ENCODE results near the gene PCYT2.
"Not testable (repeated sequence)": the region's sequence is repeated elsewhere in the genome, so short reads cannot be mapped to it uniquely, and the experiment has no call there.

PCYT2 gene

DNA sequence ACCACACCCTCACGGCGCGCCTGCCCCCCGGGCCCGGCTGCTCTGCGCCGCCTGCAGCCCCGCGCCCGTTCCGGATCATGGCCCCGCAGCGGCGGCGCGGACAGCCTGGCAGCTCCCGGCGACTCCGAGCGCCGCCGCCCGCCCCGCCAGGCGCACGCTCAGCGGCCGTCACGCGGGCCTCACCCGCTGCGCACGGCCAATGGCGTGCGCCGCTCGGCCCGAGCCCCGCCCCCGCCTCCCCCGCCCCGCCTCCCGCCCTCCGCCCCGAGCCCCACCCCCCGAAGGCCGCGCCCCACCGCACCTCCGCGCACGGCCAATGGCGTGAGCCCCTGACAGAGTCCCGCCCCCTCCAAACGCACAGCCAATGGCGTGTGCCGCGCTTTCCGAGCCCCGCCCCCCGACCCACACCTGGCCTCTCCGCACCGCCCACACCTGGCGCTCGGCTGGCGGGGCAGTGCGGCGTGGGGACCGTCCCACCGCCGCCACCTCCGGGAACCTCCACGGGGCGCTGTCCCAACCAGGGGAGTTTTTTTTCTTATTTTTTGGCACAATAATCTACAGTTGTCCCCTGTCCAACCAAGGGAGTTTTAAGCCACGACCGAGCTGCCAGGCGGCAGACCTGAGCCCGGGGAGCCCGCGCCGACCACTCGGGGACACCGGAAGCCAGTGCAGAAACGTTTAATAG is at the start of gene PCYT2:
PCYT2 (minus strand) TSS at position 123 of the 685 bp plus-strand sequence; CDS start at position 79, 44 bp downstream.
- DNase-seq (ENCODE audit: low read depth) = peak; percentile 93

DNA sequence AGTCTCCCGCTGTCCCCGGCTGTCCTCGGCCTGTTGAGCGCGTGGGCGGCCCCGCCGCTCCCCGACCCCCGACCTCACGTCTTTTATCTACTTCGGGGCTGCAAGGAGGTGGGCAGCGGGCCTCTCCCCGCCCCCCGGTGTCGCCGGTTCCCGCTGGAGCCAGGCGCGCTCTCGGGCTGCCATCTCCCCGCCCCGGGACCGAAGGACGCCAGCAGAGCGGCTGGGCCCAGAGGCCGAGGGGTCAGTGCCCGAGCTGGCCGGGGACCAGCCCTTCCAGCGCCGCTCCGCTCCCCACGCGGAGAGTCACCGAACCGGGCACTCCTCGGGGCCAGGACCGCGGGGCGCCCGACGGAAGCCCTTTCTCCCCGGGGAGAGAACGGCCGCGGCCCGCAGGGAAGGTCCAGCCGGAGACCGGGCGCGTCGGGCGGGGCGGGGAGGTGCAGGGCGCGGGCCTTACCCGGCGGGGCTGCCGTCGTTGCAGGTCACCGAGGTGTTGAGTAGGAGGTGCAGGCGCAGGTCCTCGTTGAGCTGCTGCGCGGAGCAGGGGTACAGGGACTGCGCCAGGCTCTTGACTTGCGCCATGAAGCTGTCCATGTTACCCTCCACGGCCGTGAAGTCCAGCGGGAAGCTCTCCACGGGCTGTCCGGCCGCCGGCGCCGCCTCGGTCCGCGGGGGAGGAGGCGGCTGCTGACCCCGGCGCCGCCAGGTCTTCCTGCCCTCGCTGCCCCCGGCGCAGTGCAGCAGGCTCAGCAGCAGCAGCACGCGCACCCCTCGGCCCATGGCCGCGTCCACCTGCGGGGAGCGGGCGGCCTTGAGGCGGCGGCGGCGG is 49.1 kb upstream of the PCYT2 start:
- DNase-seq (ENCODE audit: low read depth) = no peak

DNA sequence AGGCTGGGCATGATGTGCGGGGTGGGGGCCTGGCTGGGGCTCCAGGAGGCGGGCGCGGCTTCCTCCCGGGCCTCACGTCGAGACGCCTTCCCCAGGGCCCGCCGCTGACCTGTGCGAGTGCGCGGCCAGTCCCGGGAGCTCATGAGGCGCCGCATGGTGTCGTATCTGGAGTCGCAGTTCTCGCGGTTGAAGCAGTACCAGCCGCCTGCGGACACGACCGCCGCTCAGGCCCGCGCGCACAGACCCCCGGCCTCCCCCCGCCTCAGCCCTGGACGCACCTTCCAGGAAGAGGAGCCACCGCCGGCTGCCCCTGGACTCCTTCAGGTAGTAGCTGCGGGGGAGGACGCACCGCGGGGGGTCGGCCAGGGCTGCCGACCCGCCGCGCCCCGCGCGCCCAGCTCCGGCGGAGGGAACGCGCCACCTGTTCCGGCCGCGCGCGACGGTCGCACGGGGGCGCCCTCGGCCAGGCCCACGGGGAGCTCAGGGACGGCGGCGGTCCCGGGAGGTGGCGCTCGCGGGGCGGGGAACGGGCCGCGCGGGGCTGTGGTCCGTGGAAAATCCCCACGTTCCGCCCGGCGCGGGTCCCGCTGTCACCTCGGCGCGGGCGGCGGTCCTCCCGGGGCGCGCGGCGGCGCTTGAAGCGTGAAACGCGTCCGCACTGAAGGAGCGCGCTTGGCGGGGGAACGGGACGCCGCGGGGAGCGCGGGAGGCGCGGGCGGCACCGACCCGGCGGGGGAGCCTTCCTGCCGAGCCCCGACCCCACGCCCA is 48.3 kb upstream of the PCYT2 start:
- peak; percentile 82 for DNase-seq (ENCODE audit: low read depth)

DNA sequence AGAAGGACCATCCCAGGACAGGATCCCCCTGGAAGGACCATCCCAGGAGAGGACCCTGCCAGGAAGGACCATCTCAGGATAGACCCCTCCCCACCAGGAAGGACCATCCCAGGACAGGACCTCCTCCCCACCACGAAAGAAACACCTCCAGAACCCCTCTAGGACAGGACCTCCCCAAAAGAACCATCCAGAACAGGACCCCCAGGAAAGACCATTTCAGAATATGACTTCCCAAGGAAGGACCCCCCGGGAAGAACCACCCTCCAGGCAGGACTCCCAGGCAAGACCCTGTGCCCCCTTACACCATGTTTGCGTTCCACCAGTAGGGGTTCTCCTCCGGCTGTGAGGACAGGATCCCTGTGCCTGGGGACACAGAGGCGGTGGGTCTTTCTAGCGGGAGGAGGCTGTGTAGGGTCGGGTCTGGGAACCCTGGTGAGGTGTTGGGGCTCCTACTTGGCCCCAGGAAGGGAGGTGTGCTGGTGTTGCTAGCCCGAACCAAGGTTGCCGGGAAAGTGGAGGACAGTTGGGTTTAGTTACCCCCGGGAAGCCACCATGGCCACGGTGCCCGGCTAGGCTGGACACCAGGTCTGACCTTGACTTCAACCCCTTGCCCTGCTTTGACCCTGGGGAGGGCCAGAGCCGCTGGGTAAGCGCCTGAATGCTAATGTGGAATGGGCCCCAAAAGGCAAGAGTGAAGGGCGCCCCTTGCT is 47.6 kb upstream of the PCYT2 start:
- DNase-seq (ENCODE audit: low read depth) = no peak

DNA sequence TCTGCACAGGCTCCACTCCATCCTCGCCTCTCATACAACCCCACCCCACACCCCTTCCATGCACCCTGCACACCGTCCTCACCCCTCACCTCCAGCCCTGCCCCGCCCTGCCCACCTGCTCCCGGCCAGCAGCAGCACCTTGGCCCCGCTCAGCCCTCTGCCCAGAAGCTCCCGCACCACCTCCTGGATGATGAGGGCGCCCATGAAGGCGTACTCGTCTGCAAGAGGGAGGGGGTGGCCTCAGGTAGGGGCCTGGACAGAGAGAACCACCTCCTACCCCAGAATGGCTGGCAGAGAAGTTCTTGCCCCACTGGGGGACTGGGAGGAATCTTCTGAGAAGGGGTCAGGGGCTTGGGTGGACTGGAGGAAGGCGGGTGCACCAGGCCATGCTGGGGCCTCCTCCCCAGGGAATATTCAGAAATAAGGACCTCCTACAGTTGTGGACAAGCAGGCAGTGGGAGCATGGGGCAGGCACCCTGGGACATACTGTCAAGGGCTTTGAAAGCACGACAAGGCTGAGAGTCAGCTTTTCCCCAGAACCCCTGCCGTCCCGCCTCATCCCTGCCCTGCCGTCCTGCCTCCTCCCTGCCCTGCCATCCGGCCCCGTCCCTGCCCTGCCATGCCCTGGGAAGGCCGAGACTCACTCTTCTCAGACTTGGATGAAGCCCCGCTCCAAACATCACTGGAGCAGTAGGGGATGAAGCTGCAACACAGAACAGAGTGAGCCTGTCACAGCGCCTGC is 46.7 kb upstream of the PCYT2 start:
- no peak for DNase-seq (ENCODE audit: low read depth)

DNA sequence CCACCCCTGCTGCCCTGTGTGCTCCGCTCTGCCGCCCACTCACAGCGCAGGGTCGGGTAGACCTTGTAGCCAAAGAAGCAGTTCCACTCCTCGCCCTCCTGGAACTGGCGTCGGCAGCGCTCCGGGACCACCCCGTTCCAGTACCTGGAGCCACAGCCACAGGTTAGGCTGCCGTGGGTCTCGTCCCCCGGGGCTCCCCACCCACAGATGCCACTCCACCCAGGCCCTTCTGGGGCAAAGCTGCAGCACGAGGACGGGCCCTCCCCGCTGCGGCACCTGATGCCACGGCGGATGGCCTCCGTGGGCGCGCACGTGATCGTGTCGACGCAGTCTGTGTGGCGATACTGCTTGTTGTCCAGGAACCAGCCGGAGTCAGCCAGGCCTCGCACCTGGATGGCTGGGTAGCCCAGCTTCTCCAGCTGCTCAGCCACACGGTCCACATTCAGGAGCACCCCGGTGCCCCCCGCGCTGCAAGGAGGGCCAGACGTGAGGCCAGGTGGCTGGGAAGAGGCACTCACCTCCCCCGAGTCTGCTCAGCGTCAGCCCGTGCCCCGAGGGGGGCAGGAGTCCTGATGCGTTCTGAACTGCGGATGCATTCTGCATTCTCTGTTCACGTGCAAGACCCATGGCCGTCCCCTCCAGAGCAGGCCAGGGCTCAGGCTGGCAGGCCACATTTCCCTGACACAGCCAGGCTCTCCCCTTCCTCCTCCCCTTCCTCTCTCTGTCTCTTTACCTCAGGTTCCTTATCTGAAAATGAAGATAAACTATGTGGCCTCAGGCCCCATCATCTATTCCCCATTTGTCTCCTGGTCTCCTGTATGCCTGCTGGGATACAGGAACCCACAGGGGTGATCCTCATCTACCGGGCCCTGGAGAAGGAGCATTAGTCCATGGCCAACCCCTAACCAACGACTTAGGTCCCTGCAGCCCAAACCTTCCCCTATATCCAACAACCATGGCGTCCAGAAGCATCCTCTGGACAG is 45.7 kb upstream of the PCYT2 start:
- DNase-seq (ENCODE audit: low read depth) = no peak

DNA sequence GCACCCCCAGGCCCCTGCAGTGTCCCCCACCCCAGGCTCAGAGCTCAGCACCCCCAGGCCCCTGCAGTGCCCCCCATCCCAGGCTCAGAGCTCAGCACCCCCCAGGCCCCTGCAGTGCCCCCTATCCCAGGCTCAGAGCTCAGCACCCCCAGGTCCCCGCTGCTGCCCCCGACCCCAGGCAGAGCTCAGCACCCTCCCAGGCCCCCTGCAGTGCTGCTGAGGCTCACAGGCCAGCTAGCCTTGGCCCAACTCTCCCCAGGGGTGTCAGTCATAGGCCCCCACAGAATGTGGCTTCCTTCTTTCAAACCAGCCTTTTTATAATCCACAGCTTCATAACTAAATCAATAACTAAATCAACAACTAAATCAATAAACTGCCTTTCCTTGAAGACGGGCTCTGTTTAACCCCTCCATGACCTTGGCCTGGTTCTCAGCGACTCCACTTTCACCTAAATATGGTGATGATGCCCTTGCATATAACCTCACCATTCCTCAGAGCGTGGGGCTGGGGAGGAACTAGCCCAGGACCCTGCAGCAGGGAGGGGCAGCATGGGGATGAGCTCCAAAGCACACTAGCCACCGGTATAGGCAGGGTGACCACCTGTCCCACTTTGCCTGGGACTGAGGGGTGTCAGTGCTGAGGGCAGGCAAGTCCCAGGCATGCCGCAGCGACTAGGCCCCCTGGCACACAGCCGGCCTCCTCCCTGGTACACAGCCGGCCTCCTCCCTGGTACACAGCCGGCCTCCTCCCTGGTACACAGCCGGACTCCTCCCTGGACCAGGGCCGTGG is 44.8 kb upstream of the PCYT2 start:
- no peak for DNase-seq (ENCODE audit: low read depth)

DNA sequence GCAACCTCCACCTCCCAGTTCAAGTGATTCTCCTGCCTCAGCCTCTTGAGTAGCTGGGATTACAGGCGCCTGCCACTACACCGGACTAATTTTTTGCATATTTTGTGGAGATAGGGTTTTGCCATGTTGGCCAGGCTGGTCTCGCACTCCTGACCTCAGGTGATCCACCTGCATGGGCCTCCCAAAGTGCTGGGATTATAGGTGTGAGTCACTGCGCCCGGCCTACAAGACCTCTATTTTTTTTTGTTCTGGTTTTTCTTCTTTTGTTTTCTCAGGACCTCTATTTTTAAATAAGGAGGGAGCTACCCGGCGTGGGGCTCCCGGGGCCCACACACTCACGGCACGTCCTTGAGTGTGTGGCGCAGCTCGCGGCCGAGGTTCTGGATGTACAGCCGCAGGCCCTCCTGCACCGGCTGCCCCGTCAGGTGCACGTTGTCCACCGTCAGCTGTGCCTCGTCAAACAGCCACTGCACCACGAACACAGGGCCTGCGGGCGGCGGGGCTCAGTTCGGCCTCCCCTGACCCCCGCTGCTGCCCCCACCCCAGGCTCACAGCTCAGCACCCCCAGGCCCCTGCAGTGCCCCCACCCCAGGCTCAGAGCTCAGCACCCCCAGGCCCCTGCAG is 44.0 kb upstream of the PCYT2 start:
- DNase-seq (ENCODE audit: low read depth) = no peak

DNA sequence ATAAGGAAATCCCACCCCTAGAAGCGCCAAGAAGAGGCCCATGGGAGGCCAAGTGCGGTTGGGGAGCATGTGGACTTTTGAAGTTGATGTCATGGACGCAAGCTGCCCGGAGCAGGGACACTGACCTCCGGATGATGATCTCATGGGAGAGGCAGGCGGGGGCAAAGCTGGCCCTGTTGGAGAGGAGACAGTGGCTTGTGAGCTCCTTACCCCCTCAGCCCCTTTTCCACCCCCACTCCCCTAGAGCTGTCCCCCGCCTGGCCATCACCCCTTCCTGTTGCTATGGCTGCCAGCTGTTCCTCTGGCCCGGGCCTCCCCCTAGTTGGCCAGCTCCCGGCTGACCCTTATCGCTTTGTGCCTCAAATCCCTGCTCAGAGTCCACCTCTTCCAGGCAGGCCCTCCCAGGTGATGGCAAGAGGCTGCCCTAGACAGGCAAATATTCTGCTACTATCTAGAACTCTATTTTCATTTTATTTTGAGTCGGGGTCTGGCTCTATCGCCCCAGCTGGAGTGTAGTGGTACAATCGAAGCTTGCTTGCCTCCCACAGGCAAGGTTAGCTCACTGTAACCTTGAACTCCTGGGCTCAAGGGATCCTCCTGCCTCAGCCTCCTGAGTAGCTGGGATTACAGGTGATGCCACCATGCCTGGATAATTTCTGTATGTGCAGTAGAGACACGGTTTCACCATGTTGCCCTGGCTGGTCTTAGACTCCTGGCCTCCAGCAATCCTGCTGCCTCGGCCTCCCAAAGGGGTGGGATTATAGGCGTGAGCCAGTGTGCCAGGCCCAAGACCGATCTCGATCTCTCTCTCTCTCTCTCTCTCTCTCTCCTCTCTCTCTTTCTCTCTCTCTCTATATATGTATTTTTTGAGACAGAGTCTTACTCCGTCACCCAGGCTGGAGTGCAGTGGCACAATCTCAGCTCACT is 43.2 kb upstream of the PCYT2 start:
- no peak for DNase-seq (ENCODE audit: low read depth)

DNA sequence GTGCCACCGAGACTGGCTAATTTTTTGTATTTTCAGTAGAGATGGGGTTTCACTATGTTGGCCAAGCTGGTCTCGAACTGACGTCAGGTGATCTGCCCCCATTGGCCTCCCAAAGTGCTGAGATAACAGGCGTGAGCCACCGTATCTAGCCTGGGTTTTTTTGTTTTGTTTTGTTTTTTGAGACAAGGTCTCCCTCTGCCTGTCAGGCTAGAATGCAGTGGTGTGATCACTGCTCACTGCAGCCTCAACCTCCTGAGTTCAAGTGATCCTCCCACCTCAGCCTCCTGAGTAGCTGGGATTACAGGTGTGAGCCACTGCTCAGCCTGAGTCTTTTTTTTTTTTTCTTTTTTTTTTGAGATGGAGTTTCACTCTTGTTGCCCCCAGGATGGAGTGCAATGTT is 42.2 kb upstream of the PCYT2 start:
- DNase-seq (ENCODE audit: low read depth) = not testable (repeated sequence)

DNA sequence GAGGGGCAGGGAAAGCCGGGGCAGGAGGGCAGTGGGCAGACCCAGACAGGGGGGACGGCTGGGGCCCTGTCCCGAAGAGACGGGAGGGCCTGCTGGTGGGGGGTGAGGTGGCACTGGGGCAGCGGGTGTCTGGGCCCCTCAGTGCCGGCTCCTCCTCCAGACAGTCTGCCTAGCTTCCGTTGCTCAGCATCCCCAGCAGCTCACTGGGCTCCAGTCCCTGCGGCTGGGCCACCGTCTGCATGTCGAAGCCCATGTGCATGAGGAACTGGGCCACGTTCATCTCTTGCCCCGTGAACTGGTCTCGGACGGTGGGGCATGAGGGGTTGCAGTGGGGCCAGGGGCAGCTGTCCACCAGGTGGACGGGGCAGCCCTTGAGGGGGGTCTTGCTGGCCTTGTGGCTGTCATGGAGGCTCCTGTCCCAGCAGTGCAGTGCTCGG is 41.6 kb upstream of the PCYT2 start:
- no peak for DNase-seq (ENCODE audit: low read depth)

DNA sequence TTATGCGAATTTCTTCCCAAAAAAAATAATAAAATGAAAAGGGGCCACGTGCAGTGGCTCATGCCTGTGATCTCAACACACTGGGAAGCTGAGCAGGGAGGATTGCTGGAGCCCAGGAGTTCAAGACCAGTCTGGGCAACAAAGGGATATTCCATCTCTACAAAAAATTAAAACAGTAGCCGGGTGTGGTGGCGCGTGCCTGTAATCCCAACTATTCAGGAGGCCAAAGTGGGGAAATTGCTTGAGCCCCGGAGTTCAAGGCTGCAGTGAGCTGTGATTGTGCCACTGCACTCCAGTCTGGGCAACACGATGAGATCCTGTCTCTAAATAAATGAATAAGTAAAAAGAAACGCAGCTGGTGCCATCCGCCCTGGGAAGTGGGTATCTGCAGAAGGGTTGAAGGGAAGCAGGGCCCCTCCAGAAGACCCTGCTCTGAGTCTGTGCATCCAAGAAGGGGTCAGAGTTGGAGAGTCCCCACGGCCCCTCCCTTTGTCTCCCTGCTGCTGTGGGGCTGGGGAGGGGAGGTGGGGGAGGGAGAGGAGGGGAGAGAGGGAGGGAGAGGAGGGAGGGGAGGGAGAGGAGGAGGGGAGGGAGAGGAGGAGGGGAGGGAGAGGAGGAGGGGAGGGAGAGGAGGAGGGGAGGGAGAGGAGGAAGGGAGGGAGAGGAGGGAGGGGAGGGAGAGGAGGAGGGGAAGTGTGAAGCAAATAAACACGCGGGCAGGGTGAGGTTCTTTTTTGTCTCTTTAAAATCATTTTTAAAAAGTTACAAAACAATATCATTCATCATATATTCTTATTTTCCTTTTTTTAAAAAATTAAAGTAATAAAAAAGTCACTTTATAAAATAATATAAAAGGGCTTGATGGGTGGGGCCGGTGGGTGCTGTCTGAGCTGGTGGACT is 40.8 kb upstream of the PCYT2 start:
- DNase-seq (ENCODE audit: low read depth) = no peak

DNA sequence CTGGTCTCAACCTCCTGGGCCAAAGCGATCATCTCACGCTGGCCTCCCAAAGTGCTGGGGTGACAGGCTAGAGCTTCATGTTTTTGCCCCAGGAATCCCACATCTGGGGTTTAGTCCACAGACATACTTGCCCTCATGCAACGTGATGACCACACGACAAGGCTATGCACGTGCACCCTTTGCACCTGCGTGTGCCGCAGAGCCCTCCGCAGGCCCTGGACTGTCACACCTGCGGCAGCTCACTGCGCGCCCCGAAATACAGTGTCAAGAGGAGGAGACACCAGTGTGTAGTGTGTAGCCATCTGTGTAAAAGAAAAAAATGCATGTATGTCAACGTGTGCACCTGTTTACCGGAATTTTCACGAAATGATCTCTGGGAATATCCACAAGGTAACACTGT is 39.3 kb upstream of the PCYT2 start:
- DNase-seq (ENCODE audit: low read depth) = no peak

DNA sequence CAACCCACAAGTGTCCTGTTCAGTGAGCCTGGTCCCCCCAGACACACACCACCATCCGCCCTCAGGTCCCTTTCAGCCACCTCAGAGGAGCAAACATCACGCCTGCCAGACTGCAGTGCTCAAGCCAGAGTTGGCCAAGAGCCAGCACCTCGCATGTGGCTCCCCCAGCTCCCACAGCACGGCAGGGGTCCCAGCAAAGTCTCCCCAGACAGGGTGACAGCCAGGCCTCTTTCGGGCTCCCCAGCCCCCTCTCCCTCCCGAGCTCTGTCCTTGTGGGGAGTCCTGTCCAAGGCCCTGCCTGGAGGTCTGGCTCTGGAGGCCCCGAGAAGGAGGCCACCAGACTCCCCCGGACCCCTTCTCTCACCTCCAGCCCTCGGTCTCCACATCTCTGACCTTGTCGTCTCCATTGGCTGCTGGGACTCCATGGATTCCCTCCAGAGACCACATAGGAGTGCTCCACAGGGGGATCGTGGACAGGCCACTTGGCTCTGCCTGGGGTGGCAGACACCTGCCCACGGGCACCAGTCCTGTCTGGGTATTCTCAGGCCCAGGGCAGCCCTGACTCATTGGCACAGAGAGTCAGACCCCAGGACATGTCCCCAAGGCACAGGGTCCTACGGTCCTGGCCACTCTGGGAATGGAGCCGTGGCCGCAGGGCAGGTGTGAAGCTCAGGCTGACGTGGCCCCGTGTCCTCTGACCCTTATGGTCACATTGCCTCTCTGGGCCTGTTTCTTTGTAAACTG is 37.6 kb upstream of the PCYT2 start:
- DNase-seq (ENCODE audit: low read depth) = no peak

DNA sequence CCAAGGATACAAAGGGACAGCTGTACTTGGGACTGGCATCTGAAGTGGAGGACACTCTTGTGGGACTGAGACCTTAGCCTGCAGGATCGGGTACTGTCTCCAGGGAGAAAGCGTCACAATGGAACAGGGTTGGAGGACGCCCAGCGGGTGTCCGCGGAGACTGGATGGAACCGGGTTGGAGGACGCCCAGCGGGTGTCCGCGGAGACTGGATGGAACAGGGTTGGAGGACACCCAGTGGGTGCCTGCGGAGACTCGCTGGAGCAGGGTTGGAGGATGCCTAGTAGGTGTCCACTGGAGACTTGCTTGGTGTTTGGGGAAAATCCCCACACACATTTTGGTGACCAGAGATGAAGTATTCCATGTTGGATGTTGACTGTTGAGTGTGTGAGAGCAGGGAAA is 36.0 kb upstream of the PCYT2 start, which contains the start of gene MYADML2:
MYADML2 (minus strand) TSS at position 45 of the 400 bp plus-strand sequence. CDS start 5,492 bp downstream, outside the sequence.
- DNase-seq (ENCODE audit: low read depth) = no peak

DNA sequence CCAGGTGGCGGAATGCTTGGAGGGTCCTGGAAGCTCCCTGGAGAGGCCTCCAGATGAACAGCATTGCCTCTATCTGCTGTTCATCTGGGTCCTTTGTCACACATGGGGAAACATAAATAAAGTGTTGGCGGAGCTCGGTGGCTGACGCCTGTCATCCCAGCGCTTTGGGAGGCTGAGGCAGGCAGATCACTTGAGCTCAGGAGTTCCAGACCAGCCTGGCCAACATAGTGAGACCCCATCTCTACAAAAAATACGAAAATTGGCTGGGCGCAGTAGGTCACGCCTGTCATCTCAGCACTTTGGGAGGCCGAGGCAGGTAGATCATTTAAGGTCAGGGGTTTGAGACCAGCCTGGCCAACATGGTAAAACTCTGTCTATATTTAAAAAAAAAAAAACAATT is 33.7 kb upstream of the PCYT2 start:
- DNase-seq (ENCODE audit: low read depth) = no peak

All from activated T-cell treated with anti-CD3 and anti-CD28 coated beads for 1 hour (primary cell).